Neural cell (in vitro differentiated cells): ENCODE data around the gene ARSD. TPM values are rescaled to one million over a fixed set of nuclear protein-coding genes. Genes with fewer than 3 reads are reported as not detected.
"Not testable (repeated sequence)": the region's sequence is repeated elsewhere in the genome, so short reads cannot be mapped to it uniquely, and the experiment has no call there.

Experiments
- H2AFZ ChIP-seq: fragments of 200-600, 300-800 bp; sonication (generic), shearing (Covaris generic); 2 replicates; pipeline ENCODE4 v1.6.0; 2014; ENCODE audit warnings: low read depth, mild to moderate bottlenecking, antibody characterized with exemption, low read length, moderate library complexity
- H3F3A ChIP-seq: fragments of 200-600 bp; shearing (Covaris generic); 2 replicates; pipeline ENCODE4 v1.6.1; 2016; ENCODE audit warnings: mild to moderate bottlenecking, moderate library complexity, mixed read lengths, antibody characterized with exemption, low read length; ENCODE audit not compliant: insufficient read depth, poor library complexity, severe bottlenecking
- H3K27ac ChIP-seq: fragments of 200-600, 300-800 bp; sonication (generic), shearing (Covaris generic); 2 replicates; pipeline ENCODE4 v1.5.1; 2014; ENCODE audit warnings: mild to moderate bottlenecking, low read length, moderate library complexity
- H3K27me3 ChIP-seq: fragments of 300-800, 200-600 bp; sonication (generic), shearing (Covaris generic); 2 replicates; pipeline ENCODE4 v1.6.0; 2014; ENCODE audit warnings: mild to moderate bottlenecking, low read depth, low read length, moderate library complexity; ENCODE audit not compliant: insufficient read depth
- H3K36me3 ChIP-seq: fragments of 300-800, 200-600 bp; sonication (generic), shearing (Covaris generic); 2 replicates; pipeline ENCODE4 v1.5.1; 2014; ENCODE audit warnings: mild to moderate bottlenecking, antibody characterized with exemption, low read length, moderate library complexity; ENCODE audit not compliant: insufficient read depth
- H3K4me2 ChIP-seq: fragments of 300-800, 200-600 bp; sonication (generic), shearing (Covaris generic); 2 replicates; pipeline ENCODE4 v1.6.0; 2014; ENCODE audit warnings: mild to moderate bottlenecking, low read length
- H3K4me3 ChIP-seq: fragments of 300-800, 200-600 bp; sonication (generic), shearing (Covaris generic); 2 replicates; pipeline ENCODE4 v1.5.1; 2014; ENCODE audit warnings: mild to moderate bottlenecking, low read length, moderate library complexity
- H3K79me2 ChIP-seq: fragments of 200-600 bp; shearing (Covaris generic); replicated peaks from 2 replicates; pipeline ENCODE4 v1.6.0; 2014; ENCODE audit warnings: mild to moderate bottlenecking, low read length, moderate library complexity; ENCODE audit not compliant: insufficient read depth
- H3K9ac ChIP-seq: fragments of 300-800, 200-600 bp; sonication (generic), shearing (Covaris generic); 2 replicates; pipeline ENCODE4 v1.6.1; 2016; ENCODE audit warnings: mild to moderate bottlenecking, low read length, mixed read lengths
- H3K9me2 ChIP-seq: fragments of 200-600 bp; shearing (Covaris generic); 2 replicates; pipeline ENCODE4 v1.6.1; 2016; ENCODE audit warnings: mild to moderate bottlenecking, low read length, mixed read lengths; ENCODE audit not compliant: insufficient read depth
- H3K9me3 ChIP-seq: fragments of 200-600, 300-800 bp; sonication (generic), shearing (Covaris generic); 2 replicates; pipeline ENCODE4 v1.6.1; 2016; ENCODE audit warnings: mild to moderate bottlenecking, mixed run types, low read length, moderate library complexity, mixed read lengths
- H4K20me1 ChIP-seq: fragments of 200-600 bp; shearing (Covaris generic); 2 replicates; pipeline ENCODE4 v1.6.1; 2016; ENCODE audit warnings: mild to moderate bottlenecking, mixed run types; ENCODE audit not compliant: insufficient read depth
- EP300 ChIP-seq: fragments of 450-650 bp; conservative IDR thresholded peaks from 2 replicates; pipeline ENCODE4 v1.6.1; 2014; ENCODE audit warnings: antibody characterized with exemption, mild to moderate bottlenecking, moderate library complexity; ENCODE audit not compliant: poor library complexity, severe bottlenecking
- EZH2 ChIP-seq: fragments of 200-600, 300-800 bp; shearing (Covaris generic), sonication (generic); IDR thresholded peaks from 2 replicates; pipeline ENCODE4 v1.6.1; 2014; ENCODE audit warnings: antibody characterized with exemption, low read length, borderline replicate concordance, mild to moderate bottlenecking; ENCODE audit not compliant: insufficient read depth, poor library complexity, severe bottlenecking
- MXI1 ChIP-seq: fragments of 450-650 bp; conservative IDR thresholded peaks from 2 replicates; pipeline ENCODE4 v1.6.1; 2014; ENCODE audit warnings: antibody characterized with exemption, mild to moderate bottlenecking; ENCODE audit not compliant: poor library complexity, severe bottlenecking
- POLR2AphosphoS5 ChIP-seq: IDR thresholded peaks from 2 replicates; pipeline ENCODE4 v1.6.1; 2012
- RAD21 ChIP-seq: fragments of 450-650 bp; conservative IDR thresholded peaks from 2 replicates; pipeline ENCODE4 v1.6.1; 2014; ENCODE audit warnings: antibody characterized with exemption, mild to moderate bottlenecking, moderate library complexity
- REST ChIP-seq: IDR thresholded peaks from 2 replicates; pipeline ENCODE4 v1.6.1; 2012; ENCODE audit warnings: borderline replicate concordance
- SMC3 ChIP-seq: fragments of 450-650 bp; conservative IDR thresholded peaks from 2 replicates; pipeline ENCODE4 v1.6.1; 2014; ENCODE audit warnings: antibody characterized with exemption, mild to moderate bottlenecking, moderate library complexity; ENCODE audit not compliant: poor library complexity
- TAF1 ChIP-seq: IDR thresholded peaks from 2 replicates; pipeline ENCODE4 v1.6.1; 2012; ENCODE audit warnings: low read depth
- polyA minus RNA-seq: library from RNA; depleted of rRNA, polyadenylated mRNA; stranded (reverse); fragments of >200 nt; gene quantifications from 2 replicates; pipeline ENCODE4 v1.2.3, GENCODE V29; 2014
- polyA plus RNA-seq: library from polyadenylated mRNA; depleted of rRNA; stranded (reverse); fragments of >200 nt; gene quantifications from 2 replicates; pipeline ENCODE4 v1.2.3, GENCODE V29; 2014
- TF ChIP-seq, protein P1 (sequence below): fragments of 450-650 bp; IDR thresholded peaks from 2 replicates; pipeline ENCODE4 v1.5.1; 2014; ENCODE audit warnings: antibody characterized with exemption, mild to moderate bottlenecking, moderate library complexity; ENCODE audit not compliant: poor library complexity, severe bottlenecking

Gene ARSD
- polyA plus RNA-seq, result 4.7 and 5.1 TPM in 2 replicates
- polyA minus RNA-seq, result 6.3 and 7.1 TPM in 2 replicates

GRCh38 chrX:2928583-2929434, at the start of gene ARSD:
Gene ARSD, minus strand, starts transcription at chrX:2929339. Its CDS starts 64 bp downstream, at chrX:2929275.
- Histone ChIP-seq H3K4me3 (peak within 1 kb of the TSS; percentile 61), H2AFZ (no peak within 1 kb of the TSS), H3K27ac (no peak within 1 kb of the TSS), H3K9ac (peak within 1 kb of the TSS; percentile 56), H3K36me3 (no peaks in the 10 kb centered on the region), H3K4me2 (no peak within 1 kb of the TSS), H3F3A (no peaks in the 10 kb centered on the region), H3K79me2 (no peaks in the 10 kb centered on the region), H4K20me1 (no peaks in the 10 kb centered on the region), H3K27me3 (no peaks in the 10 kb centered on the region), H3K9me2 (no peaks in the 10 kb centered on the region), H3K9me3 (no peaks in the 10 kb centered on the region)
- TF ChIP-seq EP300, result no peak
- TF ChIP-seq POLR2AphosphoS5, result peak; percentile 20

- H3K36me3 ChIP-seq, H3K4me3 ChIP-seq, H3K4me2 ChIP-seq, H3K9me2 ChIP-seq, H2AFZ ChIP-seq, H3K9ac ChIP-seq, H4K20me1 ChIP-seq, H3K27ac ChIP-seq, H3K9me3 ChIP-seq, H3K79me2 ChIP-seq, H3F3A ChIP-seq, H3K27me3 ChIP-seq: not testable (repeated sequence)
These were observed 49.5 kb upstream of the ARSD start for GRCh38 chrX:2978639-2979038.

GRCh38 chrX:2974961-2975360, 45.8 kb upstream of the ARSD start:
- Histone ChIP-seq H3F3A (no peaks in the 10 kb centered on the region), H2AFZ (no peak overlapping the region), H3K36me3 (no peaks in the 10 kb centered on the region), H3K27me3 (no peaks in the 10 kb centered on the region), H3K9me3 (no peaks in the 10 kb centered on the region), H4K20me1 (no peaks in the 10 kb centered on the region), H3K27ac (no peak overlapping the region), H3K4me3 (no peak overlapping the region), H3K79me2 (no peaks in the 10 kb centered on the region), H3K9me2 (no peaks in the 10 kb centered on the region), H3K9ac (no peak overlapping the region), H3K4me2 (no peak overlapping the region)
- TF ChIP-seq POLR2AphosphoS5 (no peak), SMC3 (no peak), MXI1 (no peak), EZH2 (no peak), RAD21 (no peak), TAF1 (no peak), REST (no peak), EP300 (no peak)
- TF ChIP-seq, protein P1, sequence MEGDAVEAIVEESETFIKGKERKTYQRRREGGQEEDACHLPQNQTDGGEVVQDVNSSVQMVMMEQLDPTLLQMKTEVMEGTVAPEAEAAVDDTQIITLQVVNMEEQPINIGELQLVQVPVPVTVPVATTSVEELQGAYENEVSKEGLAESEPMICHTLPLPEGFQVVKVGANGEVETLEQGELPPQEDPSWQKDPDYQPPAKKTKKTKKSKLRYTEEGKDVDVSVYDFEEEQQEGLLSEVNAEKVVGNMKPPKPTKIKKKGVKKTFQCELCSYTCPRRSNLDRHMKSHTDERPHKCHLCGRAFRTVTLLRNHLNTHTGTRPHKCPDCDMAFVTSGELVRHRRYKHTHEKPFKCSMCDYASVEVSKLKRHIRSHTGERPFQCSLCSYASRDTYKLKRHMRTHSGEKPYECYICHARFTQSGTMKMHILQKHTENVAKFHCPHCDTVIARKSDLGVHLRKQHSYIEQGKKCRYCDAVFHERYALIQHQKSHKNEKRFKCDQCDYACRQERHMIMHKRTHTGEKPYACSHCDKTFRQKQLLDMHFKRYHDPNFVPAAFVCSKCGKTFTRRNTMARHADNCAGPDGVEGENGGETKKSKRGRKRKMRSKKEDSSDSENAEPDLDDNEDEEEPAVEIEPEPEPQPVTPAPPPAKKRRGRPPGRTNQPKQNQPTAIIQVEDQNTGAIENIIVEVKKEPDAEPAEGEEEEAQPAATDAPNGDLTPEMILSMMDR, result no peak
